Measurements from ENCODE around the gene FOXP1. TPM values are rescaled to one million over a fixed set of nuclear protein-coding genes. Genes with fewer than 3 reads are reported as not detected.
A peak's percentile ranks its signal among the peaks of the same experiment; 100 is the strongest.

The FOXP1 gene
- total RNA-seq, 1 donor from 2014 or later = 128 TPM

DNA sequence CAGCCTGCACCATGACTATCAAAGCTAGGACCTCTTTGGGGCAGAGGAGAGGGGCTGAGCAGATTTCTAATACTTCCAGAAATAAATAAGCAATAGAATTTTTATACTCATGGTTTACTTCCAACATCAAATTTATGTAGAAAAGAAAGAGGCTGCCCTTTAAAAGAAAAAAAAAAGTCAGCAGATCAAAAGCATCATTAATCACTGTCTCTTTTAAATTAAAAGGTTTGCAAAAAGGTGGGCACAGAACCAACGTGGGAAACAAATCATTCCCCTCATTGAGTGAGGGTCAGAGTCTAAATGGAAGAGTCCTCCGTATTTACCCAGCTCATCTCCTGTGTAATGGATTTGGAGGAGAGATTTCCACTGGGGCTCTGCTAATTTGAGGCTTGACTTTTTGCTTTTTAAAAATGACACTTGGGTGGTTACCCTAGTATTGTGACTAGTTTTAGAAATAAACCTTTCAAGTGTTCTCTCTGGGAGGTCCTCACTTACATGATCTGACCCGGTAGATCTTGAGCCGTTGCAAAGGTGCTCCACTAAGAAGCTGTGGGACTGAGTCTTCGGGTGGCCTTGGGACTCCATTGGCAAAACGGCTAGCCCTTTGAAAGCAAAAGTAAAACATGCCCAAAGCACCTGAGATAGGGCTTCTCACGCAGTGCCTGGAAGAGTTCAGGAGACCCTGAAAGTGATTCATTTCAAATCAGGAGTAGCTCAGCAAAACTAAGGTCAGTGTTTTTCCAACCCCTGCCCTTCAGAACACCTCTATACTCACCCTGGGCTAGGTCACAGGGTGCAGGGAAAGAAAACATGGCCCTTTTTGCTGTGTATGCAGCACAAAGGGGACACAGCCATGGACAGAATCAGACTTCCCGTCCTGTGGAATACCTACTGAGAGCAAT, 320.9 kb downstream of the FOXP1 start:
- Histone ChIP-seq H3K27me3 (no peaks in the 10 kb centered on the region), H3K9me3 (no peaks in the 10 kb centered on the region), H3K4me3 (no peak overlapping the region), H3K4me1 (peaks cover 7% of the 10 kb centered on the region), H3K27ac (no peak overlapping the region), H3K36me3 (no peaks in the 10 kb centered on the region)
- intact Hi-C loops (cut with DNase I) = no loop called here
- no peak for DNase-seq (ENCODE audit: extremely low spot score in 2 of 2)
- TF ChIP-seq POLR2AphosphoS5 (IDR thresholded peaks at IDR 0.05; ENCODE audit: insufficient read depth in 1 of 2, low read depth in 1 of 2) (no peak), POLR2A (IDR thresholded peaks at IDR 0.05) (no peak)
- TF ChIP-seq, protein P1, sequence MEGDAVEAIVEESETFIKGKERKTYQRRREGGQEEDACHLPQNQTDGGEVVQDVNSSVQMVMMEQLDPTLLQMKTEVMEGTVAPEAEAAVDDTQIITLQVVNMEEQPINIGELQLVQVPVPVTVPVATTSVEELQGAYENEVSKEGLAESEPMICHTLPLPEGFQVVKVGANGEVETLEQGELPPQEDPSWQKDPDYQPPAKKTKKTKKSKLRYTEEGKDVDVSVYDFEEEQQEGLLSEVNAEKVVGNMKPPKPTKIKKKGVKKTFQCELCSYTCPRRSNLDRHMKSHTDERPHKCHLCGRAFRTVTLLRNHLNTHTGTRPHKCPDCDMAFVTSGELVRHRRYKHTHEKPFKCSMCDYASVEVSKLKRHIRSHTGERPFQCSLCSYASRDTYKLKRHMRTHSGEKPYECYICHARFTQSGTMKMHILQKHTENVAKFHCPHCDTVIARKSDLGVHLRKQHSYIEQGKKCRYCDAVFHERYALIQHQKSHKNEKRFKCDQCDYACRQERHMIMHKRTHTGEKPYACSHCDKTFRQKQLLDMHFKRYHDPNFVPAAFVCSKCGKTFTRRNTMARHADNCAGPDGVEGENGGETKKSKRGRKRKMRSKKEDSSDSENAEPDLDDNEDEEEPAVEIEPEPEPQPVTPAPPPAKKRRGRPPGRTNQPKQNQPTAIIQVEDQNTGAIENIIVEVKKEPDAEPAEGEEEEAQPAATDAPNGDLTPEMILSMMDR (IDR thresholded peaks at IDR 0.05) = no peak

DNA sequence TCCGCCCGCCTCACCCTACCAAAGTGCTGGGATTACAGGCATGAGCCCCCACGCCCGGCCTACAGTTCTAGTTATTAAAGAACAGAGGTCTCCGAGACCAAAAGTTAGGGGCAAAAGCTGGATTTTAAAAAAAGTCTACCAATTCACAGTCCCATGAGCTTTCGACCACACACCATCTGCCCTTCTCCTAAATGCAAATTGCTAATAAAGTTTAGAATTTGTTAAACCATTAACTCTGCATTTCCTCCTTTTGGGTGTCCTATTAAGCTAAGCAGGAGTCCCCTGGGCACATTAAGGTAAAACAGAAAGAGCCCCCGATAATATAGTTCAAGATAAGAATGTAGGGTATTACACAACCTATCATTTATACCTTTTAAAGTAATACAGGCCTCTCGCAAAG, 322.7 kb downstream of the FOXP1 start:
- no peak for DNase-seq (ENCODE audit: extremely low spot score in 2 of 2)
- peaks cover 7% of the 10 kb centered on the region for H3K4me1 ChIP-seq
- TF ChIP-seq, protein P1 (IDR thresholded peaks at IDR 0.05) = no peak
- TF ChIP-seq POLR2A (IDR thresholded peaks at IDR 0.05) (no peak), POLR2AphosphoS5 (IDR thresholded peaks at IDR 0.05; ENCODE audit: insufficient read depth in 1 of 2, low read depth in 1 of 2) (no peak)
- no peaks in the 10 kb centered on the region for H3K27me3 ChIP-seq
- no peak overlapping the region for H3K27ac ChIP-seq
- intact Hi-C loops (cut with DNase I) = no loop called here
- no peak overlapping the region for H3K4me3 ChIP-seq
- no peaks in the 10 kb centered on the region for H3K36me3 ChIP-seq
- H3K9me3 ChIP-seq = no peaks in the 10 kb centered on the region

DNA sequence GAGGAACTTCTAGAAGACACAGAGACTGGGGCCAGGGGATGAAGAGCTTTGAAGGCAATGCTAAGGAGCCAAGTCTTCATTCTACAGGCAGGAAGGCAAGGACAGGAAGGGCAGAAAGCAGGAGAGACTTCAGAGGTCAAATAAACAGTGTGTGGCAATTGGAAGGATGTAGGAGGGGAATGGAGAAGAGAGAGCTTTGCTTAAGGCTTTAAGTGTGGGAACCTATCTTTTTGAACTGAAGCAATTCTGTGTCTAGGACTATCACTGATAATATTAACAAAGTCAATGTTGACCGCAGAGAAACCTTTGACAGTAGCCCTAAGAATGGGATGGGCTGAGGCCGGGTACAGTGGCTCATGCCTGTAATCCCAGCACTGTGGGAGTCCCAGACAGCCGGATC, 325.0 kb downstream of the FOXP1 start:
- intact Hi-C loops (cut with DNase I) = no loop called here
- H3K4me1 ChIP-seq = peaks cover 18% of the 10 kb centered on the region
- no peak overlapping the region for H3K27ac ChIP-seq
- H3K27me3 ChIP-seq = no peaks in the 10 kb centered on the region
- no peaks in the 10 kb centered on the region for H3K36me3 ChIP-seq
- no peaks in the 10 kb centered on the region for H3K9me3 ChIP-seq
- no peak for DNase-seq (ENCODE audit: extremely low spot score in 2 of 2)
- no peak overlapping the region for H3K4me3 ChIP-seq
- TF ChIP-seq, protein P1 (IDR thresholded peaks at IDR 0.05) = no peak
- TF ChIP-seq POLR2A (IDR thresholded peaks at IDR 0.05) = no peak
- no peak for TF ChIP-seq POLR2AphosphoS5 (IDR thresholded peaks at IDR 0.05; ENCODE audit: insufficient read depth in 1 of 2, low read depth in 1 of 2)

DNA sequence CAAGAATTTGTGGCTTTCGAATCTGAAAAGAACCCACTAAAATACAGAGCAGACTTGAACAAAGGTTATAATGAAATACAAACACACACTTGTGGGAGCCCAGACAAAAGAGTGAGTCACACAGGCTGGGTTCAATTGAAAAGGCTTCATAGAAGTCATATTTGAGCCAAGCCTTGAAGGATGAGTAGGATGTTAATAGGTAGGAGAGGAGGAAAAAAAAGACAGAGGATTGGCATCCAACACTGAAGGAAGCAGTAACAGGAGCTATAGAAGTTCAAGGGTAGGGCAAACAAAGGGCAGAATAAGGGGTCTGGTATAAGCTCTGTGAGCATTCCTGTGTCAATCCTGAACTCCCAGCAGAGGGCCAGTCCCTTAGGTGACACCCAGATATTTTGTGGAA, 325.4 kb downstream of the FOXP1 start:
- Histone ChIP-seq H3K27me3 (no peaks in the 10 kb centered on the region), H3K4me1 (peaks cover 18% of the 10 kb centered on the region), H3K9me3 (no peaks in the 10 kb centered on the region), H3K4me3 (no peak overlapping the region), H3K36me3 (no peaks in the 10 kb centered on the region), H3K27ac (no peak overlapping the region)
- DNase-seq (ENCODE audit: extremely low spot score in 2 of 2) = no peak
- intact Hi-C loops (cut with DNase I) = no loop called here
- TF ChIP-seq, protein P1 (IDR thresholded peaks at IDR 0.05) = no peak
- peak in 1 of 2 donors; percentile 10 for TF ChIP-seq POLR2AphosphoS5 (IDR thresholded peaks at IDR 0.05; ENCODE audit: insufficient read depth in 1 of 2, low read depth in 1 of 2)

DNA sequence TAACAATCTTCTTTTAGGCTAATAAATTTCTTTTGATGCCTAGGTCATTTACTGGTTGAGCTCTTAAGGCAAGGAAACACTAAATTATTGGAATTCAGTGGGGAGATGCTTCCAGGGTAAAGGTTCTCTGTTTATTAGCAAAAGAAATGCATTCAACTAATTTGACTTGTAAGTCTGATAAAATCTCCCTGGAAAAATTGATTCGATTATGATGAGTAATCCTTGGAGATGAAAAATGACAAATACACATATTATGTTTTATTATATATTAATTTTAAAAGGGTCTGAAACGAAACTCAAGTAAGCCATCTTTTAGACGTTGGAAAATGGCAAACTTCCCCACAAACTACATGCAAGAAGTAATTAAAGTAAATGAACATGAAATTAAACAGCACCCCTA, 328.0 kb downstream of the FOXP1 start:
- Histone ChIP-seq H3K9me3 (no peaks in the 10 kb centered on the region), H3K36me3 (no peaks in the 10 kb centered on the region), H3K4me1 (peaks cover 18% of the 10 kb centered on the region), H3K27ac (no peak overlapping the region), H3K4me3 (no peak overlapping the region), H3K27me3 (no peaks in the 10 kb centered on the region)
- no peak for TF ChIP-seq POLR2A (IDR thresholded peaks at IDR 0.05)
- TF ChIP-seq POLR2AphosphoS5 (IDR thresholded peaks at IDR 0.05; ENCODE audit: insufficient read depth in 1 of 2, low read depth in 1 of 2) = no peak
- TF ChIP-seq, protein P1 (IDR thresholded peaks at IDR 0.05) = no peak
- DNase-seq (ENCODE audit: extremely low spot score in 2 of 2) = no peak
- intact Hi-C loops (cut with DNase I) = no loop called here
